Endothelial cell (in vitro differentiated cells): ENCODE results near the gene ZC3H10. TPM values are rescaled to one million over a fixed set of nuclear protein-coding genes. Genes with fewer than 3 reads are reported as not detected.

Source experiments
- DNase-seq: peaks from one replicate; pipeline ENCODE4 v3.0.0; 2021; ENCODE audit warnings: low spot score
- H3K27ac Mint-ChIP-seq: one replicate; pipeline ENCODE4 v1.8.0; 2021; ENCODE audit warnings: mixed read lengths, inconsistent platforms; ENCODE audit not compliant: unreplicated experiment
- H3K27me3 Mint-ChIP-seq: one replicate; pipeline ENCODE4 v1.8.0; 2021; ENCODE audit warnings: mild to moderate bottlenecking, moderate library complexity, mixed read lengths, inconsistent platforms; ENCODE audit not compliant: unreplicated experiment
- H3K36me3 Mint-ChIP-seq: one replicate; pipeline ENCODE4 v1.8.0; 2021; ENCODE audit warnings: mild to moderate bottlenecking, low read depth, mixed read lengths, inconsistent platforms; ENCODE audit not compliant: unreplicated experiment
- H3K4me1 Mint-ChIP-seq: one replicate; pipeline ENCODE4 v1.8.0; 2021; ENCODE audit warnings: mild to moderate bottlenecking, mixed read lengths, inconsistent platforms; ENCODE audit not compliant: unreplicated experiment
- H3K4me3 Mint-ChIP-seq: one replicate; pipeline ENCODE4 v1.8.0; 2021; ENCODE audit warnings: mild to moderate bottlenecking, mixed read lengths, inconsistent platforms; ENCODE audit not compliant: unreplicated experiment
- H3K9me3 Mint-ChIP-seq: one replicate; pipeline ENCODE4 v1.8.0; 2021; ENCODE audit warnings: mixed read lengths, inconsistent platforms; ENCODE audit not compliant: unreplicated experiment
- total RNA-seq: library from RNA; stranded (reverse); fragmentation: NEBNext Ultra II Directional; extraction: Animal tissue kit (Norgen Biotek cat#: 25700); gene quantifications from one replicate; pipeline ENCODE4 v1.2.1, GENCODE V29; 2021; ENCODE audit not compliant: unreplicated experiment
- TF ChIP-seq, protein P1 (sequence below): fragments of 200-600 bp; sonication (generic); IDR thresholded peaks from one replicate; pipeline ENCODE4 v1.5.0; 2021; ENCODE audit warnings: antibody characterized with exemption; ENCODE audit not compliant: unreplicated experiment

ZC3H10 gene
- total RNA-seq, 1 donor from 2014 or later: 10.4 TPM

DNA sequence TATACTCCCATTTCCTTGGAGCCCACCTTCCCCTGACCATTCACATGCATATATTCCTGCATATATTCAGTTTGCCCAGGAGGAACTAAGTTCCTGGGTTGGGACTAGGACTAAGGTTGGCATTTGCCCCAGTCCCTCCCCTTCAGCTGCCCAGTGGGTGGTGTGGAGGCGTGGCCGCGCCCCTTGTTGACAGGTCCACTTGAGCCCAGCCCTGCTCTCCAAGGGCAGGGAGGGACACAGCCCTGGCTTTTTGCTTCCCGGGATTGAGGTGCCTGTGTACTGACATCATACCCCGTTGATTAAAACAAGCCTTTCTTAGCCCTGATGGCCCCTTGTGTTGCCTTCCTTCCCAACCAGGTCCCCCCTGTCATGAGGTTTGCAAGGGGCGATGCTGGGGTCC is 30.8 kb upstream of the ZC3H10 start:
- Mint-ChIP-seq H3K9me3 (no peaks in the 10 kb centered on the region), H3K36me3 (peaks cover 3% of the 10 kb centered on the region), H3K27ac (no peak overlapping the region), H3K27me3 (peaks cover 6% of the 10 kb centered on the region), H3K4me1 (no peaks in the 10 kb centered on the region), H3K4me3 (no peak overlapping the region)
- TF ChIP-seq, protein P1, sequence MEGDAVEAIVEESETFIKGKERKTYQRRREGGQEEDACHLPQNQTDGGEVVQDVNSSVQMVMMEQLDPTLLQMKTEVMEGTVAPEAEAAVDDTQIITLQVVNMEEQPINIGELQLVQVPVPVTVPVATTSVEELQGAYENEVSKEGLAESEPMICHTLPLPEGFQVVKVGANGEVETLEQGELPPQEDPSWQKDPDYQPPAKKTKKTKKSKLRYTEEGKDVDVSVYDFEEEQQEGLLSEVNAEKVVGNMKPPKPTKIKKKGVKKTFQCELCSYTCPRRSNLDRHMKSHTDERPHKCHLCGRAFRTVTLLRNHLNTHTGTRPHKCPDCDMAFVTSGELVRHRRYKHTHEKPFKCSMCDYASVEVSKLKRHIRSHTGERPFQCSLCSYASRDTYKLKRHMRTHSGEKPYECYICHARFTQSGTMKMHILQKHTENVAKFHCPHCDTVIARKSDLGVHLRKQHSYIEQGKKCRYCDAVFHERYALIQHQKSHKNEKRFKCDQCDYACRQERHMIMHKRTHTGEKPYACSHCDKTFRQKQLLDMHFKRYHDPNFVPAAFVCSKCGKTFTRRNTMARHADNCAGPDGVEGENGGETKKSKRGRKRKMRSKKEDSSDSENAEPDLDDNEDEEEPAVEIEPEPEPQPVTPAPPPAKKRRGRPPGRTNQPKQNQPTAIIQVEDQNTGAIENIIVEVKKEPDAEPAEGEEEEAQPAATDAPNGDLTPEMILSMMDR: no peak
- DNase-seq: no peak

GRCh38 chr12:56097738-56098137 is 20.3 kb upstream of the ZC3H10 start:
- no peak overlapping the region for H3K4me3 Mint-ChIP-seq
- H3K36me3 Mint-ChIP-seq: peaks cover 3% of the 10 kb centered on the region
- peaks cover 14% of the 10 kb centered on the region for H3K4me1 Mint-ChIP-seq
- no peak overlapping the region for H3K27ac Mint-ChIP-seq
- H3K9me3 Mint-ChIP-seq: no peaks in the 10 kb centered on the region
- peaks cover 7% of the 10 kb centered on the region for H3K27me3 Mint-ChIP-seq
- DNase-seq: no peak
- TF ChIP-seq, protein P1: no peak

- Mint-ChIP-seq H3K36me3 (peaks cover 3% of the 10 kb centered on the region), H3K4me1 (peaks cover 22% of the 10 kb centered on the region)
Observed at GRCh38 chr12:56098592-56098991, 19.5 kb upstream of the ZC3H10 start.

GRCh38 chr12:56099787-56100186 is 18.3 kb upstream of the ZC3H10 start:
- no peaks in the 10 kb centered on the region for H3K9me3 Mint-ChIP-seq
- DNase-seq: no peak
- H3K27me3 Mint-ChIP-seq: peaks cover 6% of the 10 kb centered on the region
- TF ChIP-seq, protein P1: no peak
- peaks cover 30% of the 10 kb centered on the region for H3K4me1 Mint-ChIP-seq
- peak overlapping the region; percentile 26 for H3K4me3 Mint-ChIP-seq
- no peak overlapping the region for H3K27ac Mint-ChIP-seq
- peaks cover 3% of the 10 kb centered on the region for H3K36me3 Mint-ChIP-seq

More at GRCh38 chr12:56098592-56098991, 19.5 kb upstream of the ZC3H10 start:
- Mint-ChIP-seq H3K4me3 (no peak overlapping the region), H3K9me3 (no peaks in the 10 kb centered on the region), H3K27ac (no peak overlapping the region), H3K27me3 (peaks cover 7% of the 10 kb centered on the region)
- no peak for DNase-seq
- TF ChIP-seq, protein P1: no peak

- Mint-ChIP-seq H3K4me3 (peak overlapping the region; percentile 65), H3K36me3 (peaks cover 8% of the 10 kb centered on the region), H3K4me1 (peaks cover 33% of the 10 kb centered on the region), H3K9me3 (no peaks in the 10 kb centered on the region), H3K27me3 (peaks cover 5% of the 10 kb centered on the region), H3K27ac (no peak overlapping the region)
- no peak for DNase-seq
- TF ChIP-seq, protein P1: no peak
Observed at GRCh38 chr12:56101045-56101444, 17.0 kb upstream of the ZC3H10 start.
